OCI-LY7 (cell line): Measurements from ENCODE around the gene CPPED1. TPM values are rescaled to one million over a fixed set of nuclear protein-coding genes. Genes with fewer than 3 reads are reported as not detected.

Experiments
- BruUV-seq: library from RNA; stranded (reverse); fragments of 400-500 nt; replicated peaks from 2 replicates; lab custom pipeline; 2021; lab: Mats Ljungman, UMichigan
- CTCF ChIA-PET: fragments of 300-600 bp; sonication (Branson Sonifier 250); formaldehyde crosslinking; loops from one replicate; lab custom pipeline; 2022; ENCODE audit warnings: antibody characterized with exemption; ENCODE audit not compliant: unreplicated experiment; lab: Charles Lee
- POLR2A ChIA-PET: fragments of 300-600 bp; sonication (Branson Sonifier 250); formaldehyde crosslinking; loops from one replicate; lab custom pipeline; 2022; ENCODE audit warnings: antibody characterized with exemption; lab: Charles Lee
- DNase-seq: peaks from one replicate; pipeline ENCODE4 v3.0.0-alpha.2; 2015; ENCODE audit warnings: low spot score
- H2AFZ ChIP-seq: fragments of 200-600 bp; sonication (generic), shearing (Covaris generic); 2 replicates; pipeline ENCODE4 v1.6.1; 2014; ENCODE audit warnings: mild to moderate bottlenecking, antibody characterized with exemption, low read length, moderate library complexity
- H3K27ac ChIP-seq: fragments of 200-600 bp; sonication (generic); 2 replicates; pipeline ENCODE4 v1.5.1; 2014; ENCODE audit warnings: mixed run types, low read depth, mild to moderate bottlenecking, moderate library complexity, low read length, inconsistent platforms; ENCODE audit not compliant: poor library complexity, severe bottlenecking
- H3K36me3 ChIP-seq: fragments of 200-600 bp; sonication (generic); 2 replicates; pipeline ENCODE4 v1.6.1; 2014; ENCODE audit warnings: mild to moderate bottlenecking, antibody characterized with exemption, low read length, moderate library complexity, mixed read lengths; ENCODE audit not compliant: insufficient read depth
- H3K4me1 ChIP-seq: fragments of 200-600 bp; sonication (generic); 2 replicates; pipeline ENCODE4 v1.5.1; 2014; ENCODE audit warnings: mild to moderate bottlenecking, low read length; ENCODE audit not compliant: insufficient read depth, poor library complexity, severe bottlenecking
- H3K4me2 ChIP-seq: fragments of 200-600 bp; sonication (generic); 2 replicates; pipeline ENCODE4 v1.6.1; 2014; ENCODE audit warnings: mild to moderate bottlenecking, low read length
- H3K4me3 ChIP-seq: fragments of 200-600 bp; sonication (generic); 2 replicates; pipeline ENCODE4 v1.5.1; 2014; ENCODE audit warnings: mild to moderate bottlenecking, low read depth, low read length; ENCODE audit not compliant: poor library complexity, severe bottlenecking
- H3K79me2 ChIP-seq: fragments of 200-600 bp; sonication (generic); 2 replicates; pipeline ENCODE4 v1.6.1; 2016; ENCODE audit warnings: low read depth, mild to moderate bottlenecking, low read length, moderate library complexity, mixed read lengths; ENCODE audit not compliant: insufficient read depth
- H3K9me2 ChIP-seq: fragments of 200-600 bp; sonication (generic); 2 replicates; pipeline ENCODE4 v1.6.1; 2016; ENCODE audit warnings: mild to moderate bottlenecking, low read length, mixed read lengths; ENCODE audit not compliant: insufficient read depth
- H3K9me3 ChIP-seq: fragments of 200-600 bp; sonication (generic); 2 replicates; pipeline ENCODE4 v1.6.1; 2014; ENCODE audit warnings: mild to moderate bottlenecking, mixed run types, low read length, mixed read lengths
- H4K20me1 ChIP-seq: fragments of 200-600 bp; sonication (generic); 2 replicates; pipeline ENCODE4 v1.6.1; 2014; ENCODE audit warnings: mild to moderate bottlenecking, antibody characterized with exemption, low read length, moderate library complexity, mixed read lengths; ENCODE audit not compliant: insufficient read depth
- EZH2phosphoT487 ChIP-seq: fragments of 200-600 bp; sonication (generic); IDR thresholded peaks from 2 replicates; pipeline ENCODE4 v1.6.1; 2018; ENCODE audit warnings: low read depth, borderline replicate concordance, mild to moderate bottlenecking, mixed run types, antibody characterized with exemption, low read length, moderate library complexity, mixed read lengths
- intact Hi-C: fragments of 100-400 bp; cut with micrococcal nuclease; formaldehyde crosslinking; loops from one replicate; pipeline ENCODE4 v1.10.0; 2022; ENCODE audit not compliant: unreplicated experiment
- total RNA-seq, 2 experiments: library from RNA; depleted of rRNA in 1 of 2; stranded (reverse); fragments of >200 nt in 1 of 2; shearing (Covaris generic) in 1 of 2; gene quantifications; 2 replicates each; pipeline ENCODE4 v1.2.3, GENCODE V29; 2014 to 2022
- TF ChIP-seq, protein P1 (sequence below): fragments of 200-600 bp; sonication (generic); conservative IDR thresholded peaks from 2 replicates; pipeline ENCODE4 v1.5.1; 2014; ENCODE audit warnings: mild to moderate bottlenecking, antibody characterized with exemption, low read length, moderate library complexity, mixed read lengths

Gene CPPED1
- total RNA-seq, 2 experiments from 2014 or later = 8.6 to 14.2 TPM

DNA sequence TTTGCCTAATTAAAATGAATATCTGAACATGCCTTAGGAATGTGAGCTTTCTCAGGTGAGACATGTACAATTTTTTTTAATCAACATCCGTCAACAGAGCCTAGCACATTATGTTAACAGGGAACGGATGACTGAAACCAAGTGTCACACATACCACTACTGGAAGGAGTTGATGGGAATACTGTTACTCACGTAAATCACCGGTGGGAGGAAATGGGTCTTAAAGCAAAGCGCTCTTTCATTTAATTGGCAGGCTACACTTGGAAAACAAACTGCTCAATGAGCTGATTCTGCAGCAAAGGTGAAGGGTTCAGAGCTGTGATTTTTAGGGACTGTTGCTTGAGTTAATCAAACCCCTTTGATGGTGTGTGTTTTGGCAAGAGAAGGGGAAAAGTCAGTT lies 4.8 kb downstream of the CPPED1 start:
- H3K4me3 ChIP-seq = no peak overlapping the region
- no peaks in the 10 kb centered on the region for H3K9me3 ChIP-seq
- POLR2A ChIA-PET = interaction anchor here (0.7 kb wide), 1 partner anchor 1298 kb away, joined by 10 read pairs; no protein-coding TSS in a partner anchor
- no peaks in the 10 kb centered on the region for H3K9me2 ChIP-seq
- TF ChIP-seq EZH2phosphoT487 = no peak
- TF ChIP-seq, protein P1, sequence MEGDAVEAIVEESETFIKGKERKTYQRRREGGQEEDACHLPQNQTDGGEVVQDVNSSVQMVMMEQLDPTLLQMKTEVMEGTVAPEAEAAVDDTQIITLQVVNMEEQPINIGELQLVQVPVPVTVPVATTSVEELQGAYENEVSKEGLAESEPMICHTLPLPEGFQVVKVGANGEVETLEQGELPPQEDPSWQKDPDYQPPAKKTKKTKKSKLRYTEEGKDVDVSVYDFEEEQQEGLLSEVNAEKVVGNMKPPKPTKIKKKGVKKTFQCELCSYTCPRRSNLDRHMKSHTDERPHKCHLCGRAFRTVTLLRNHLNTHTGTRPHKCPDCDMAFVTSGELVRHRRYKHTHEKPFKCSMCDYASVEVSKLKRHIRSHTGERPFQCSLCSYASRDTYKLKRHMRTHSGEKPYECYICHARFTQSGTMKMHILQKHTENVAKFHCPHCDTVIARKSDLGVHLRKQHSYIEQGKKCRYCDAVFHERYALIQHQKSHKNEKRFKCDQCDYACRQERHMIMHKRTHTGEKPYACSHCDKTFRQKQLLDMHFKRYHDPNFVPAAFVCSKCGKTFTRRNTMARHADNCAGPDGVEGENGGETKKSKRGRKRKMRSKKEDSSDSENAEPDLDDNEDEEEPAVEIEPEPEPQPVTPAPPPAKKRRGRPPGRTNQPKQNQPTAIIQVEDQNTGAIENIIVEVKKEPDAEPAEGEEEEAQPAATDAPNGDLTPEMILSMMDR = no peak
- H3K79me2 ChIP-seq = peaks cover 32% of the 10 kb centered on the region; the same call in 1 of the 2 replicates
- peaks cover 20% of the 10 kb centered on the region for H3K4me1 ChIP-seq
- CTCF ChIA-PET = no interaction called here
- H3K27ac ChIP-seq = no peak overlapping the region
- no TSS peak for BruUV-seq
- no peak for DNase-seq
- no peak overlapping the region for H2AFZ ChIP-seq
- no peaks in the 10 kb centered on the region for H4K20me1 ChIP-seq
- no peaks in the 10 kb centered on the region for H3K36me3 ChIP-seq
- H3K4me2 ChIP-seq = no peak overlapping the region
- intact Hi-C loops = no loop called here

DNA sequence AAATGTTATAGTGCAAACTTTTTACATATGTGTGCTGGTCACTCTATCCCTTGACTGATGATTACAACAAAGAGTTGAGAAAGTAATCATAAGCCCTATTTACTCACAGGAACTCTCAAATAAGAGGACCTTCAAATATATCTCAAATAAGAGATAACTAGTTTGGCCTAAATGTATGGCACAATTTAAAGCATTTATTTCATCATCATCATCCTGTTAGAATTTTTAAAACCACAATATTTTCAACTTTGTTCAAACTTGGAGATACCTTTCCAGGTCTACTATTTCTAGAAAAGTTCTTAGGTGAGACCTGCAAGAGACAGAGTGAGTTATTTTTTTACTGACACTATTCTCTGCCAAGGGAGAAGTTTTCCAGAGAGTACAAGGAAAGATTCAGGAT lies 5.5 kb downstream of the CPPED1 start:
- peaks cover 3% of the 10 kb centered on the region; the same call in 1 of the 2 replicates for H3K36me3 ChIP-seq
- no peak overlapping the region for H3K27ac ChIP-seq
- peaks cover 31% of the 10 kb centered on the region; the same call in 1 of the 2 replicates for H3K79me2 ChIP-seq
- no peak overlapping the region for H3K4me2 ChIP-seq
- H4K20me1 ChIP-seq = no peaks in the 10 kb centered on the region
- no TSS peak for BruUV-seq
- no peaks in the 10 kb centered on the region for H3K9me3 ChIP-seq
- intact Hi-C loops = no loop called here
- H3K4me1 ChIP-seq = peaks cover 20% of the 10 kb centered on the region
- no peak overlapping the region for H3K4me3 ChIP-seq
- ChIA-PET POLR2A (interaction anchor here (1.0 kb wide), 1 partner anchor 9 kb away, joined by 3 read pairs; no protein-coding TSS in a partner anchor), CTCF (no interaction called here)
- no peaks in the 10 kb centered on the region for H3K9me2 ChIP-seq
- H2AFZ ChIP-seq = no peak overlapping the region
- no peak for TF ChIP-seq EZH2phosphoT487
- TF ChIP-seq, protein P1 = no peak
- DNase-seq = no peak

DNA sequence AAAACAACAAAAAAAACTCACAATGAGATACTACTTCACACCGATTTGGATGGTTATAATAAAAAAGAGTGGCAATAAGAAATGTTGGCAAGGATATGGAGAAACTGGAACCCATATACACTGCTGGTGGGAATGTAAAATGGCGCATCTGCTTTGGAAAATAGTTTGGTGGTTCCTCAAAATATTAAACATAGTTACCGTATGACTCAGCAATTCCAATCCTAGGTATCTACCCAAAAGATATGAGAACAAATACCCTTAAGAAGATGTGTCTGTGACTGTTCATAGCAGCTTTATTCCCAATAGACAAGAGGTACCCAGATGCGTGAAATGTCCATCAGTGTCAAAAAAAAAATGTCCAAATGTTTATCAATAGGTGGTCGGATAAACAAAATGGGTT lies 7.2 kb downstream of the CPPED1 start:
- H3K9me2 ChIP-seq = no peaks in the 10 kb centered on the region
- peaks cover 15% of the 10 kb centered on the region; the same call in 1 of the 2 replicates for H3K79me2 ChIP-seq
- H3K9me3 ChIP-seq = no peaks in the 10 kb centered on the region
- intact Hi-C loops = no loop called here
- no TSS peak for BruUV-seq
- ChIA-PET CTCF (no interaction called here), POLR2A (no interaction called here)
- TF ChIP-seq, protein P1 = no peak
- H4K20me1 ChIP-seq = no peaks in the 10 kb centered on the region
- DNase-seq = no peak
- H3K36me3 ChIP-seq = peaks cover 14% of the 10 kb centered on the region; the same call in 1 of the 2 replicates
- H2AFZ ChIP-seq = no peak overlapping the region
- H3K27ac ChIP-seq = no peak overlapping the region
- peaks cover 8% of the 10 kb centered on the region for H3K4me1 ChIP-seq
- no peak overlapping the region for H3K4me3 ChIP-seq
- no peak overlapping the region for H3K4me2 ChIP-seq
